ENCODE data around the gene EXOC2. TPM values are rescaled to one million over a fixed set of nuclear protein-coding genes. Genes with fewer than 3 reads are reported as not detected.

Gene EXOC2
- total RNA-seq, 2 donors from 2014 or later = 12.9 to 16.1 TPM

DNA sequence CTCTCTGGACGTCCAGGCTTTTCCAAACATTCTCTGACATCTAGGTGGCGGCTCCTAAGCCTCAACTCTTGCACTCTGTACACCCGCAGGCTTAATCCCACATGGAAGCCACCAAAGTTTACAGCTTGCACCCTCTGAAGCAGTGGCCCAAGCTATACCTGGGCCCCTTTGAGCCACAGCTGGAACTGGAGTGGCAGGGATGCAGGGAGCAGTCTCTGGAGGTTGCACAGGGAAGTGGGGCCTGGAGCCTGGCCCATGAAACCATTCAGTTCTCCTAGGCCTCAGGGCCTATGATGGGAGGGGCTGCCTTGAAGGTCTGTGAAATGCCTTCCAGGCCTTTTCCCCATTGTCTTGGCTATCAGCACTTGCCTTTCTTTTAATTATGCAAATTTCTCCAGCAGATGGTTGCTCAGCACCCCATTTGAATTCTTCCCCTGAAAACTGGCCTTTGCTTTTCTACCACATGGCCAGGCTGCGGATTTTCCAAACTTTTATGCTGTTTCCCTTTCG, 236.5 kb downstream of the EXOC2 start:
- no peak for DNase-seq (ENCODE audit: low spot score)

GRCh38 chr6:455835-456234, 237.1 kb downstream of the EXOC2 start:
- peak; percentile 18 for DNase-seq (ENCODE audit: low spot score)
- Histone ChIP-seq H3K36me3 (no peaks in the 10 kb centered on the region), H3K27ac (no peak overlapping the region), H3K27me3 (no peaks in the 10 kb centered on the region), H3K4me3 (no peak overlapping the region), H3K9me3 (no peaks in the 10 kb centered on the region), H3K4me1 (peaks cover 0 to 5% of the 10 kb centered on the region in 2 donors)
- no peak for TF ChIP-seq CTCF (IDR thresholded peaks at IDR 0.05)

More for the DNA sequence above, 236.5 kb downstream of the EXOC2 start:
- no peak overlapping the region for H3K4me3 ChIP-seq
- H3K27ac ChIP-seq = no peak overlapping the region
- peaks cover 0 to 5% of the 10 kb centered on the region in 2 donors for H3K4me1 ChIP-seq
- no peak for TF ChIP-seq CTCF (IDR thresholded peaks at IDR 0.05)
- H3K9me3 ChIP-seq = no peaks in the 10 kb centered on the region
- no peaks in the 10 kb centered on the region for H3K27me3 ChIP-seq
- H3K36me3 ChIP-seq = no peaks in the 10 kb centered on the region

- DNase-seq (ENCODE audit: low spot score) = no peak
- H3K36me3 ChIP-seq = no peaks in the 10 kb centered on the region
- H3K27ac ChIP-seq = no peak overlapping the region
- no peaks in the 10 kb centered on the region for H3K9me3 ChIP-seq
- no peaks in the 10 kb centered on the region for H3K27me3 ChIP-seq
- no peak overlapping the region for H3K4me3 ChIP-seq
- TF ChIP-seq CTCF (IDR thresholded peaks at IDR 0.05) = no peak
- H3K4me1 ChIP-seq = peaks cover 0 to 5% of the 10 kb centered on the region in 2 donors
Observed at GRCh38 chr6:455006-455585, 237.8 kb downstream of the EXOC2 start.

DNA sequence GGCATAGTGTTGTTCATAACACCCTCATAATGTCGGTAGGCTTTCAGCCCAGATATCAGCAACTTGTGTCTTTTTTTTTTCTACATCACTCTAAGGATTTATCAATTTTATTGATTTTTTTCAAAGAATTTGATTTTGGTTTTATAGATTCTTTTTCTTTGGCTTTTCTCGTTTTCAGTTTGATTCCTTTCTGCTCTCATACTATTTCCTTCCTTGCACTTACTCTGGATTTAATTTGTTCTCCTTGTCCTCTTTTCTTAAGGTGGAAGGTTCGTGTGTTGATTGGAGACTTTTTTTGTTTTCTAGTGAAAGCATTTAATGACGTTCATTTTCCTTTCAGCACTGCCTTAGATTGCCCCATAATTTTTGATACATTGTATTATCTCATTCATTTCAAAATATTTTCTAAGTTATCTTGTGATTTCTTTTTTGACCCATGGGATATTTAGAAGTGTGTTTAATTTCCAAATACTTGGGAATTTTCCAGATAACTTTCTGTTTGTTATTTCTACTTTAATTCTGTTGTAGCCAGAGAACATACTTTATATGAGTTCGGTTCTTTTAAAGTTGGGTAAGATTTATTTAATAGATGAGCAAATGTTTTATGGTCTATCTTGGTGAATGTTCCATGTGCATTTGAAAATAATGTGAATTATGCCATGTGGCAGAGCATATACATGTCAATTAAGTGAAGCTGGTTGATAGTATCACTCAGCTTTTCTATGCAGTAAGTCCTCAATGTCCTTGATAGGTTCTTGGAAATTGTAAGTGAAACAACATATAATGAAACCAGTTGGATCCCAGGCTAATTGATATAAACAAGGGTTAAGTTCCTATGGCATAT, 238.6 kb downstream of the EXOC2 start:
- H3K36me3 ChIP-seq = no peaks in the 10 kb centered on the region
- no peak overlapping the region for H3K27ac ChIP-seq
- H3K4me1 ChIP-seq = peaks cover 0 to 5% of the 10 kb centered on the region in 2 donors
- TF ChIP-seq CTCF (IDR thresholded peaks at IDR 0.05) = no peak
- DNase-seq (ENCODE audit: low spot score) = no peak
- no peak overlapping the region for H3K4me3 ChIP-seq
- H3K27me3 ChIP-seq = no peaks in the 10 kb centered on the region
- no peaks in the 10 kb centered on the region for H3K9me3 ChIP-seq

DNA sequence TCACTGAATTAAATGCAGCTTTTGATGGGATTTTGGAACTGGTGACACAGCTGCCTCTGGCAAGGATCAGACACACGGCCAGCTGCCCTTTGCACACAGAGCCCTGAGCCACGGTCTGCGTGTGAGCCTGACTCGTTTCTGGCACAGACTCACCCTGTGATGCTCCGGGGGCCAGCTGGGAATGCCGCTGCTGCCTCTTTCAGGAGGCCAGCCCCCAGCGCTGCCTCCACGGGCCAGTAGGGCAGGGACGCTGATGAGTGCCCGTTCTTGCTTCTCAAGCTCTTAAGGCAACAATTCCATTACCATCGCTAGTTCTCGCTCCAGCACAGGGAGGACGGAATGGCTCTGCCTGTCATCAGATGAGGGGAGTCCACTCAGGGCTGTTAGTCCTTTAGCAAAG, 239.8 kb downstream of the EXOC2 start:
- DNase-seq (ENCODE audit: low spot score) = peak; percentile 65
- Histone ChIP-seq H3K27me3 (no peaks in the 10 kb centered on the region), H3K36me3 (no peaks in the 10 kb centered on the region), H3K9me3 (no peaks in the 10 kb centered on the region), H3K4me3 (no peak overlapping the region), H3K4me1 (peaks cover 0 to 5% of the 10 kb centered on the region in 2 donors), H3K27ac (no peak overlapping the region)
- TF ChIP-seq CTCF (IDR thresholded peaks at IDR 0.05) = no peak

Measured in right atrium auricular region (tissue), 2 donors.